Caco-2 (cell line): ENCODE data around the gene YIPF3. TPM values are rescaled to one million over a fixed set of nuclear protein-coding genes. Genes with fewer than 3 reads are reported as not detected.
"Not testable (repeated sequence)": the region's sequence is repeated elsewhere in the genome, so short reads cannot be mapped to it uniquely, and the experiment has no call there.

Experiments
- BruUV-seq: library from RNA; stranded (reverse); fragments of 400-500 nt; replicated peaks from 2 replicates; lab custom pipeline; 2021; lab: Mats Ljungman, UMichigan
- CTCF ChIA-PET: fragments of 300-600 bp; sonication (Branson Sonifier 250); formaldehyde crosslinking; loops from one replicate; lab custom pipeline; 2022; ENCODE audit warnings: antibody characterized with exemption; lab: Charles Lee
- POLR2A ChIA-PET: fragments of 300-600 bp; sonication (Branson Sonifier 250); formaldehyde crosslinking; loops from one replicate; lab custom pipeline; 2022; ENCODE audit warnings: antibody characterized with exemption; lab: Charles Lee
- DNase-seq, 2 experiments: peaks; one replicate each; pipeline versions ENCODE4 v3.0.0 to v3.0.0-alpha.2; 2020 to 2022
- H3K27me3 ChIP-seq: replicated peaks from 2 replicates; pipeline ENCODE4 v1.6.0; 2011; ENCODE audit warnings: low read length; ENCODE audit not compliant: control insufficient read depth, insufficient read depth
- H3K36me3 ChIP-seq: 2 replicates; pipeline ENCODE4 v1.5.1; 2011; ENCODE audit warnings: low read length; ENCODE audit not compliant: control insufficient read depth, insufficient read depth
- H3K4me1 ChIP-seq: fragments of 250-450 bp; sonication (Bioruptor Pico); 2 replicates; pipeline ENCODE4 v1.5.1; 2020; ENCODE audit warnings: mild to moderate bottlenecking
- H3K4me3 ChIP-seq: 2 replicates; pipeline ENCODE4 v1.5.1; 2011; ENCODE audit warnings: low read depth, mild to moderate bottlenecking, control low read depth, low read length
- H3K9me3 ChIP-seq: fragments of 250-450 bp; sonication (Bioruptor Pico); 2 replicates; pipeline ENCODE4 v1.5.1; 2020; ENCODE audit warnings: mild to moderate bottlenecking, moderate library complexity
- H3K27ac Mint-ChIP-seq: one replicate; pipeline ENCODE4 v1.8.0; 2022; ENCODE audit warnings: mixed read lengths; ENCODE audit not compliant: unreplicated experiment
- H3K27me3 Mint-ChIP-seq: one replicate; pipeline ENCODE4 v1.8.0; 2022; ENCODE audit warnings: mixed read lengths; ENCODE audit not compliant: insufficient read depth, unreplicated experiment
- H3K36me3 Mint-ChIP-seq: one replicate; pipeline ENCODE4 v1.8.0; 2022; ENCODE audit warnings: mild to moderate bottlenecking, mixed read lengths; ENCODE audit not compliant: insufficient read depth, unreplicated experiment
- H3K4me1 Mint-ChIP-seq: one replicate; pipeline ENCODE4 v1.8.0; 2022; ENCODE audit warnings: low read depth, mixed read lengths; ENCODE audit not compliant: unreplicated experiment
- H3K4me3 Mint-ChIP-seq: one replicate; pipeline ENCODE4 v1.8.0; 2022; ENCODE audit warnings: mild to moderate bottlenecking, moderate library complexity, mixed read lengths; ENCODE audit not compliant: unreplicated experiment
- H3K9me3 Mint-ChIP-seq: one replicate; pipeline ENCODE4 v1.8.0; 2022; ENCODE audit warnings: mixed read lengths; ENCODE audit not compliant: unreplicated experiment
- intact Hi-C: fragments of 100-400 bp; cut with micrococcal nuclease; formaldehyde crosslinking; loops from one replicate; pipeline ENCODE4 v1.10.0; 2022; ENCODE audit not compliant: unreplicated experiment
- total RNA-seq: library from RNA; stranded (reverse); gene quantifications from 2 replicates; pipeline ENCODE4 v1.2.3, GENCODE V29; 2022
- TF ChIP-seq, protein P1 (sequence below), 2 experiments: fragments of 200-600 bp in 1 of 2; IDR thresholded peaks; 1 replicate in 1 of 2; 2 replicates in 1 of 2; pipeline versions ENCODE4 v1.5.1 to v1.8.0; 2011 to 2022; ENCODE audit warnings: antibody characterized with exemption in 1 of 2, control low read depth in 1 of 2, inconsistent platforms in 1 of 2, low read depth in 1 of 2, low read length in 1 of 2, mild to moderate bottlenecking in 1 of 2, moderate library complexity in 1 of 2; ENCODE audit not compliant: insufficient read depth in 1 of 2, severe bottlenecking in 1 of 2, unreplicated experiment in 1 of 2

YIPF3 gene
- total RNA-seq, 1 experiment from 2014 or later: 99.8 TPM

DNA sequence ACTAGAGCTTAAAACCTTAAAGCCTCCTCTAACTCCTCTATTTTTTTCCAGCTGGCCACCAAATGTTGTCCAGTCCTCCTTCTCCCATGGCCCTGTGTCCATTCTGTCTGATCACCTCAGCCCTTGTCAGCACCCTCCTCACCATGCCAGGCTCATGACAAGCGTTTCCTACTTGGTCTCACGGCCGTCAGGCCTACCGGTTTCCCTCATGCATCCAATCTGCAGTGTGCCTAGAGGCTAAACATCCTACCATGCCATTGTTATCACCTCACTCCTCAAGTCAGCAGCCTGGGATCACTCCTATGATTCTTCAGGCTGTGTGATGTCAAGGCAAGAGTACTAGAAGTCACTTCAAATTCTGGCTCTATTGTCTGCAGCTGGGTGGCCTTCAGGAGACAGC lies 49.0 kb downstream of the YIPF3 start:
- Histone ChIP-seq H3K4me3 (no peak overlapping the region), H3K4me1 (no peaks in the 10 kb centered on the region), H3K27me3 (no peaks in the 10 kb centered on the region), H3K36me3 (no peaks in the 10 kb centered on the region), H3K9me3 (no peaks in the 10 kb centered on the region)
- intact Hi-C loops: no loop called here
- no peaks in the 10 kb centered on the region for H3K4me1 Mint-ChIP-seq
- CTCF ChIA-PET: no interaction called here
- POLR2A ChIA-PET: no interaction called here
- no peaks in the 10 kb centered on the region for H3K36me3 Mint-ChIP-seq
- H3K9me3 Mint-ChIP-seq: no peaks in the 10 kb centered on the region
- TF ChIP-seq, protein P1, sequence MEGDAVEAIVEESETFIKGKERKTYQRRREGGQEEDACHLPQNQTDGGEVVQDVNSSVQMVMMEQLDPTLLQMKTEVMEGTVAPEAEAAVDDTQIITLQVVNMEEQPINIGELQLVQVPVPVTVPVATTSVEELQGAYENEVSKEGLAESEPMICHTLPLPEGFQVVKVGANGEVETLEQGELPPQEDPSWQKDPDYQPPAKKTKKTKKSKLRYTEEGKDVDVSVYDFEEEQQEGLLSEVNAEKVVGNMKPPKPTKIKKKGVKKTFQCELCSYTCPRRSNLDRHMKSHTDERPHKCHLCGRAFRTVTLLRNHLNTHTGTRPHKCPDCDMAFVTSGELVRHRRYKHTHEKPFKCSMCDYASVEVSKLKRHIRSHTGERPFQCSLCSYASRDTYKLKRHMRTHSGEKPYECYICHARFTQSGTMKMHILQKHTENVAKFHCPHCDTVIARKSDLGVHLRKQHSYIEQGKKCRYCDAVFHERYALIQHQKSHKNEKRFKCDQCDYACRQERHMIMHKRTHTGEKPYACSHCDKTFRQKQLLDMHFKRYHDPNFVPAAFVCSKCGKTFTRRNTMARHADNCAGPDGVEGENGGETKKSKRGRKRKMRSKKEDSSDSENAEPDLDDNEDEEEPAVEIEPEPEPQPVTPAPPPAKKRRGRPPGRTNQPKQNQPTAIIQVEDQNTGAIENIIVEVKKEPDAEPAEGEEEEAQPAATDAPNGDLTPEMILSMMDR (IDR thresholded peaks at IDR 0.05; ENCODE audit: insufficient read depth in 1 of 2, low read depth in 1 of 2, low read length in 1 of 2, severe bottlenecking in 1 of 2, unreplicated experiment in 1 of 2): no peak
- H3K4me3 Mint-ChIP-seq: no peak overlapping the region
- no peak for DNase-seq
- H3K27ac Mint-ChIP-seq: no peak overlapping the region
- no TSS peak for BruUV-seq
- H3K27me3 Mint-ChIP-seq: peaks cover 3% of the 10 kb centered on the region

DNA sequence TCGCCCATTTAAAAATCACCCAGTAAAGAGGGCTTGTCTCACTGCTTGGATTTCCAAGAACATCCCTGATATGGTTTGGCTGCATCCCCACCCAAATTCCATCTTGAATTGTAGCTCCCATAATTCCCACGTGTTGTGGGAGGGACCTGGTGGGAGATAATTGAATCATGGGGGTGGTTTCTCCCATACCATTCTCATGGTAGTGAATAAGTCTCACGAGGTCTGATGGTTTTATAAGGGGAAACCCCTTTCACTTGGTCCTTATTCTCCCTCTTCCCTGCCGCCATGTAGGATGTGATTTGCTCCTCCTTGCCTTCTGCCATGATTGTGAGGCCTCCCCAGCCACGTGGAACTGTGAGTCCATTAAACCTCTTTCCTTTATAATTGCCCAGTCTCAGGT lies 49.5 kb downstream of the YIPF3 start:
- POLR2A ChIA-PET, intact Hi-C loops: not testable (repeated sequence)

DNA sequence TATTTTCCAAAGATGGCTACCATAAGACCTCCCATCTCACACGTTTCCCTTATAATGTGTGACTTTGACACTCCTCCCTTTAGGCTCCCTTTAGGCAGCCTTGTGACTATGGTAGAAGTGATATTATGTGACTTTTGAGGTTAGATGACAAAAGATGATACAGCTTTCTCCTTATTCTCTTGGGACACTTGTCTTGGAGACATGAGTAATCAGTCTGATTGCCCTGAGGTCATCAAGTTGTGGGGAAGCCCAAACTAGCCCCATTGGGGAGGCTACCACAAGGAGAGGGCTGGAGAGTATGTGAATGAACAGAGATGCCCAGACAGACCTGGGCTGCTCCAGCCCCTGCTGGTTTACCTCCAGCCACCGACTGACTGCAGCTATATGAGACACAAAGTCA lies 50.8 kb downstream of the YIPF3 start:
- no peak overlapping the region for H3K27ac Mint-ChIP-seq

More for the DNA sequence above, 49.5 kb downstream of the YIPF3 start:
- H3K36me3 Mint-ChIP-seq, H3K4me3 Mint-ChIP-seq, H3K27ac Mint-ChIP-seq, H3K27me3 ChIP-seq, H3K27me3 Mint-ChIP-seq, DNase-seq, H3K36me3 ChIP-seq, H3K4me1 ChIP-seq, BruUV-seq, H3K9me3 ChIP-seq, H3K4me1 Mint-ChIP-seq, H3K9me3 Mint-ChIP-seq, CTCF ChIA-PET, H3K4me3 ChIP-seq: not testable (repeated sequence)

More for the DNA sequence above, 50.8 kb downstream of the YIPF3 start:
- Mint-ChIP-seq H3K27me3 (peaks cover 11% of the 10 kb centered on the region), H3K36me3 (no peaks in the 10 kb centered on the region), H3K4me1 (no peaks in the 10 kb centered on the region), H3K4me3 (no peak overlapping the region), H3K9me3 (no peaks in the 10 kb centered on the region)
- H3K27me3 ChIP-seq: no peaks in the 10 kb centered on the region
- H3K36me3 ChIP-seq: no peaks in the 10 kb centered on the region
- ChIA-PET CTCF (no interaction called here), POLR2A (no interaction called here)
- H3K9me3 ChIP-seq: no peaks in the 10 kb centered on the region
- no peak overlapping the region for H3K4me3 ChIP-seq
- H3K4me1 ChIP-seq: no peaks in the 10 kb centered on the region
- TF ChIP-seq, protein P1 (IDR thresholded peaks at IDR 0.05; ENCODE audit: insufficient read depth in 1 of 2, low read depth in 1 of 2, low read length in 1 of 2, severe bottlenecking in 1 of 2, unreplicated experiment in 1 of 2): no peak
- intact Hi-C loops: no loop called here
- BruUV-seq: no TSS peak
- no peak for DNase-seq
